GM10248 (cell line): ENCODE measurements around the gene TRIM32.
"Not testable (repeated sequence)": the region's sequence is repeated elsewhere in the genome, so short reads cannot be mapped to it uniquely, and the experiment has no call there.

Experiments
- CTCF ChIA-PET: fragments of 300-600 bp; sonication (Branson Sonifier 250); formaldehyde crosslinking; extraction: SDS; loops from one replicate; lab custom pipeline; 2021; ENCODE audit warnings: antibody characterized with exemption; lab: Yijun Ruan, JAX
- POLR2A ChIA-PET: fragments of 350-650 bp; sonication (Branson Sonifier 250); formaldehyde crosslinking; extraction: SDS; loops from one replicate; lab custom pipeline; 2020; ENCODE audit warnings: antibody characterized with exemption; lab: Yijun Ruan, JAX
- DNase-seq: peaks from one replicate; pipeline ENCODE4 v3.0.0; 2012; ENCODE audit errors: extremely low spot score
- CTCF ChIP-seq: IDR thresholded peaks from 2 replicates; pipeline ENCODE4 v1.5.1; 2012; ENCODE audit warnings: mild to moderate bottlenecking, low read depth; ENCODE audit errors: extremely low read depth, missing control alignments, control extremely low read depth

Gene TRIM32

GRCh38 chr9:116687754-116688135 lies 640 bp downstream of the TRIM32 start:
- ChIA-PET CTCF (interaction anchor here (1.5 kb wide), 1 partner anchor 174 kb away, joined by 3 read pairs; no protein-coding TSS in a partner anchor), POLR2A (no interaction called here)
- DNase-seq, result no peak
- no peak for TF ChIP-seq CTCF

GRCh38 chr9:116688806-116689485 lies 1.8 kb downstream of the TRIM32 start:
- TF ChIP-seq CTCF, result no peak
- POLR2A ChIA-PET, result no interaction called here
- CTCF ChIA-PET, result interaction anchor here (1.0 to 1.1 kb wide), 2 partner anchors 11 to 51 kb away, joined by 3 read pairs; no protein-coding TSS in a partner anchor
- DNase-seq, result no peak

- CTCF ChIA-PET, result interaction anchor here (0.9 to 1.1 kb wide), 5 partner anchors 10 to 51 kb away, joined by 3 to 4 read pairs (median 3); no protein-coding TSS in a partner anchor
- TF ChIP-seq CTCF, result no peak
- no peak for DNase-seq
- POLR2A ChIA-PET, result no interaction called here
These were observed 2.5 kb downstream of the TRIM32 start for GRCh38 chr9:116689486-116690032.

- POLR2A ChIA-PET, DNase-seq: not testable (repeated sequence)
- CTCF ChIA-PET, result interaction anchor here (1.0 kb wide), 1 partner anchor 14 kb away, joined by 3 read pairs; no protein-coding TSS in a partner anchor
These were observed 3.7 kb downstream of the TRIM32 start for GRCh38 chr9:116690805-116691204.

GRCh38 chr9:116691607-116692006 lies 4.5 kb downstream of the TRIM32 start:
- CTCF ChIA-PET, result no interaction called here
- DNase-seq, result no peak
- TF ChIP-seq CTCF, result no peak
- POLR2A ChIA-PET, result no interaction called here

GRCh38 chr9:116692616-116693015 lies 5.5 kb downstream of the TRIM32 start:
- no peak for TF ChIP-seq CTCF
- DNase-seq, result no peak
- CTCF ChIA-PET, result interaction anchor here (1.2 to 1.8 kb wide), 2 partner anchors 12 to 16 kb away, joined by 4 to 5 read pairs; no protein-coding TSS in a partner anchor
- POLR2A ChIA-PET, result no interaction called here

GRCh38 chr9:116693233-116693731 lies 6.2 kb downstream of the TRIM32 start:
- no peak for DNase-seq
- ChIA-PET POLR2A (no interaction called here), CTCF (interaction anchor here (0.8 to 1.8 kb wide), 4 partner anchors 9 to 44 kb away, joined by 3 to 5 read pairs (median 4); no protein-coding TSS in a partner anchor)
- TF ChIP-seq CTCF, result no peak
